Measurements from ENCODE around the gene SPAG9.
"Not testable (repeated sequence)": the region's sequence is repeated elsewhere in the genome, so short reads cannot be mapped to it uniquely, and the experiment has no call there.

Gene SPAG9

GRCh38 chr17:51083981-51084380, 36.7 kb downstream of the SPAG9 start:
- no peak for DNase-seq

- DNase-seq, result not testable (repeated sequence)
Observed at GRCh38 chr17:51083364-51083763, 37.3 kb downstream of the SPAG9 start.

GRCh38 chr17:51079049-51079448, 41.6 kb downstream of the SPAG9 start:
- no peak for DNase-seq

GRCh38 chr17:51078009-51078592, 42.6 kb downstream of the SPAG9 start:
- DNase-seq, result no peak

GRCh38 chr17:51076821-51077220, 43.8 kb downstream of the SPAG9 start:
- no peak for DNase-seq

GRCh38 chr17:51071556-51071955, 49.1 kb downstream of the SPAG9 start:
- DNase-seq, result no peak

- DNase-seq, result no peak
Observed at GRCh38 chr17:51065466-51065865, 55.2 kb downstream of the SPAG9 start.

- no peak for DNase-seq
Observed at GRCh38 chr17:51064061-51064735, 56.5 kb downstream of the SPAG9 start.

GRCh38 chr17:51060396-51060795, 60.3 kb downstream of the SPAG9 start:
- no peak for DNase-seq

- no peak for DNase-seq
Observed at GRCh38 chr17:51059781-51060180, 60.9 kb downstream of the SPAG9 start.

- DNase-seq, result no peak
Observed at GRCh38 chr17:51057534-51057933, 63.1 kb downstream of the SPAG9 start.

- peak; percentile 14 to 19 for DNase-seq
Observed at GRCh38 chr17:51056813-51057510, 63.7 kb downstream of the SPAG9 start.

- DNase-seq, result no peak
Observed at GRCh38 chr17:51054748-51055147, 65.9 kb downstream of the SPAG9 start.

- DNase-seq, result no peak
Observed at GRCh38 chr17:51052235-51052634, 68.4 kb downstream of the SPAG9 start.

GRCh38 chr17:51050291-51051033, 70.2 kb downstream of the SPAG9 start:
- no peak for DNase-seq

- DNase-seq, result peak; percentile 77 to 87
Observed at GRCh38 chr17:51046514-51047384, 73.9 kb downstream of the SPAG9 start.

GRCh38 chr17:51046046-51046445, 74.6 kb downstream of the SPAG9 start:
- DNase-seq, result no peak

- no peak for DNase-seq
Observed at GRCh38 chr17:51045621-51046020, 75.0 kb downstream of the SPAG9 start.

- no peak for DNase-seq
Observed at GRCh38 chr17:51044976-51045375, 75.7 kb downstream of the SPAG9 start.

GRCh38 chr17:51036084-51036483, 84.6 kb downstream of the SPAG9 start:
- no peak for DNase-seq

- no peak for DNase-seq
Observed at GRCh38 chr17:51035431-51035830, 85.2 kb downstream of the SPAG9 start.

GRCh38 chr17:51034800-51035199, 85.9 kb downstream of the SPAG9 start:
- no peak for DNase-seq

- DNase-seq, result no peak
Observed at GRCh38 chr17:51032850-51033249, 87.8 kb downstream of the SPAG9 start.

Measured in SHP77 (cell line).